Progenitor cell of endocrine pancreas (in vitro differentiated cells): Measurements from ENCODE around the gene TNK2. TPM values are rescaled to one million over a fixed set of nuclear protein-coding genes. Genes with fewer than 3 reads are reported as not detected.

ENCODE experiments used
- DNase-seq: peaks from one replicate; pipeline ENCODE4 v3.0.0; 2021; ENCODE audit warnings: low spot score; ENCODE audit not compliant: unreplicated experiment
- H3K27ac Mint-ChIP-seq: 2 replicates; pipeline ENCODE4 v1.8.0; 2021; ENCODE audit warnings: mild to moderate bottlenecking, moderate library complexity, mixed read lengths
- H3K27me3 Mint-ChIP-seq: 2 replicates; pipeline ENCODE4 v1.8.0; 2021; ENCODE audit warnings: mixed read lengths
- H3K36me3 Mint-ChIP-seq: 2 replicates; pipeline ENCODE4 v1.8.0; 2022; ENCODE audit warnings: mixed read lengths; ENCODE audit not compliant: insufficient read depth
- H3K4me1 Mint-ChIP-seq: 2 replicates; pipeline ENCODE4 v1.8.0; 2021; ENCODE audit warnings: low read depth, mixed read lengths
- H3K4me3 Mint-ChIP-seq: 2 replicates; pipeline ENCODE4 v1.8.0; 2021; ENCODE audit warnings: low read depth, mild to moderate bottlenecking, moderate library complexity, mixed read lengths
- H3K9me3 Mint-ChIP-seq: 2 replicates; pipeline ENCODE4 v1.8.0; 2021; ENCODE audit warnings: low read depth, mixed read lengths
- total RNA-seq: library from RNA; stranded (reverse); gene quantifications from 2 replicates; pipeline ENCODE4 v1.2.1, GENCODE V29; 2021
- TF ChIP-seq, protein P1 (sequence below): fragments of 200-600 bp; sonication (generic); IDR thresholded peaks from one replicate; pipeline ENCODE4 v1.5.0; 2021; ENCODE audit warnings: antibody characterized with exemption, mild to moderate bottlenecking; ENCODE audit not compliant: unreplicated experiment

TNK2 gene
- total RNA-seq, 1 donor from 2014 or later, result 73.6 TPM

DNA sequence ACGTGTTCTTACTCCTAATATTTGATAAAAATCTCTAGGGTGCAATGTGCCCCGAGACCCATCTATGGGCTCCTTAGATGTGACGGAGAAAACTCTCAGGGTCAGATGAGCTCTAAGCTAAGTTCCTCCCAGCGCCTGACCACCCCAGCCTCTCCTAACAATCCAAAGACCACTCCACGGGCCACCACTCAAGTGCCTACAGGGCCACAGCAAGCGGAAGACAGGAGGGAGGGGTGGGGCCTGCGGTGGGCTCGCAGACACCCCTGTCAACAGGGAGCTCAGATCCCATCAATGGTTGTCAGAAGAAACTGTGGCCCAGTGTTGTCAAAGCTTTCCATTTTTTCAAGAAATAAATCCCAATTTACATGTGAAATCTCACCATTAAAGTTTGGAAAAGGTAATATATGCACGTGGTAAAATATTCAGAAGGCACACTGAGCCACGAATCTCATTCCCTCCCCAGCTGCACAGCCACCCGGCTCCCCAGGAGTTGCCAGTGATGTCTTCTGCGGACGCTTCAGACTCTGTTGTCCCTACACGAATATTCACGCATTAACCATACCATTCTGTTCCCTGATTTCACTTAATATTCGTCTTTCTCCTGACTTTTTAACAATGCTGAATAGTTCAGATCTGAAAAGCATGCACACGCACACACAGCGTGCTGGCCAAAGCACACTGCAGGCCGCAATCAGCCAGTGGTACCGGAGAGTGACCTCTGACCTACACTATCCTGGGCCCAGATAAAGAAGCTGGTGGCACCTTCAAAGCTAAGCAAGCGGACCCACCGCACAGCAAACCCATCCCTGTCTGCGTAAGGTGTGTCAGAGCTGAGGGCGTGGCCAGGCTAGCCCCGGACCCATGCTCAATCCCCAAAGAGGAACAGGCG lies 19.1 kb downstream of the TNK2 start:
- Mint-ChIP-seq H3K4me3 (no peak overlapping the region), H3K27me3 (no peaks in the 10 kb centered on the region), H3K27ac (no peak overlapping the region), H3K36me3 (peaks cover 3% of the 10 kb centered on the region), H3K4me1 (peaks cover 7% of the 10 kb centered on the region), H3K9me3 (no peaks in the 10 kb centered on the region)
- no peak for DNase-seq
- TF ChIP-seq, protein P1, sequence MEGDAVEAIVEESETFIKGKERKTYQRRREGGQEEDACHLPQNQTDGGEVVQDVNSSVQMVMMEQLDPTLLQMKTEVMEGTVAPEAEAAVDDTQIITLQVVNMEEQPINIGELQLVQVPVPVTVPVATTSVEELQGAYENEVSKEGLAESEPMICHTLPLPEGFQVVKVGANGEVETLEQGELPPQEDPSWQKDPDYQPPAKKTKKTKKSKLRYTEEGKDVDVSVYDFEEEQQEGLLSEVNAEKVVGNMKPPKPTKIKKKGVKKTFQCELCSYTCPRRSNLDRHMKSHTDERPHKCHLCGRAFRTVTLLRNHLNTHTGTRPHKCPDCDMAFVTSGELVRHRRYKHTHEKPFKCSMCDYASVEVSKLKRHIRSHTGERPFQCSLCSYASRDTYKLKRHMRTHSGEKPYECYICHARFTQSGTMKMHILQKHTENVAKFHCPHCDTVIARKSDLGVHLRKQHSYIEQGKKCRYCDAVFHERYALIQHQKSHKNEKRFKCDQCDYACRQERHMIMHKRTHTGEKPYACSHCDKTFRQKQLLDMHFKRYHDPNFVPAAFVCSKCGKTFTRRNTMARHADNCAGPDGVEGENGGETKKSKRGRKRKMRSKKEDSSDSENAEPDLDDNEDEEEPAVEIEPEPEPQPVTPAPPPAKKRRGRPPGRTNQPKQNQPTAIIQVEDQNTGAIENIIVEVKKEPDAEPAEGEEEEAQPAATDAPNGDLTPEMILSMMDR, result no peak

DNA sequence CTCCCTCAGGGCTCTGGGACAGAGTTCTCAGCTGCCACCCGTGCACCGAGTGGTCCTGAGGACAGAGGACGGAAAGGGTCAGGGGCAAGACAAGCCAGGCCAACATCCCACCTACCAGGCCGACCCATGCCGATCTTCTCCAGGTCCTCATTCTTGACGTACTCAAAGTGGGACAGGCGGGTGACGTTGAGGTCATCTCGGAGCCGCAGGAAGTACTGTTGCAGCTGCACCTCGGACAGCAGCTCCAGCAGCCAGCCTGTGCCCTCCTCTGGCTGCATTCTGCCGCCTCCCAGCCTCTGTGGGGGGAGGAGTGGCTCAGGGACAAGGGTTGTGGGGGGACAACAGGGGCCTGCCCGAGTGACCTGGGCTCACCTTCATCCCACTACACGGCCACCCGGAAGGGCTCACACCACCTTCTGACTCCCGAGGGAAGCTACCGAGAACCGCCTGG lies 20.0 kb downstream of the TNK2 start:
- H3K9me3 Mint-ChIP-seq, result no peaks in the 10 kb centered on the region
- H3K27me3 Mint-ChIP-seq, result no peaks in the 10 kb centered on the region
- peaks cover 5% of the 10 kb centered on the region for H3K36me3 Mint-ChIP-seq
- no peak for DNase-seq
- TF ChIP-seq, protein P1, result no peak
- no peak overlapping the region for H3K4me3 Mint-ChIP-seq
- peaks cover 7% of the 10 kb centered on the region for H3K4me1 Mint-ChIP-seq
- H3K27ac Mint-ChIP-seq, result no peak overlapping the region

DNA sequence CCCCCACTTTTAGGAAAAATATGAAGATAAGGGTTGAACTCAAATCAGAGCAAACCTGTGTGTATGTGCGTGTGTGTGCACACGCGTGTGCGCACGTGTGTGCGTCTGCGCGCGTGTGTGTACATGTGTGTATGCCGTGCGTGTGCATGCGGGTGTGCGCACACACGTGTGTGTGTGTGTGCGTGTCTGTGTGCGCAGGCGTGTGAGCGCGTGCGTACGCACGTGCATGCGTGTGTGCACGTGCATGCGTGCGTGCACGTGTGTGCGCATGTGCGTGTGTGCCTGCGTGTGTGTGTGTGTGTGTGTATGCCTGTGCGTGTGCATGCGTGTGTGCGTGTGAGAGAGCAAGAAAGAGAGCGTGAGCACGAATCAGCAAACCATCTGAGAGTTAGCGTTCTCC lies 20.7 kb downstream of the TNK2 start:
- no peak overlapping the region for H3K4me3 Mint-ChIP-seq
- peaks cover 6% of the 10 kb centered on the region for H3K36me3 Mint-ChIP-seq
- H3K27me3 Mint-ChIP-seq, result no peaks in the 10 kb centered on the region
- H3K4me1 Mint-ChIP-seq, result peaks cover 7% of the 10 kb centered on the region
- TF ChIP-seq, protein P1, result no peak
- H3K27ac Mint-ChIP-seq, result no peak overlapping the region
- DNase-seq, result no peak
- no peaks in the 10 kb centered on the region for H3K9me3 Mint-ChIP-seq

DNA sequence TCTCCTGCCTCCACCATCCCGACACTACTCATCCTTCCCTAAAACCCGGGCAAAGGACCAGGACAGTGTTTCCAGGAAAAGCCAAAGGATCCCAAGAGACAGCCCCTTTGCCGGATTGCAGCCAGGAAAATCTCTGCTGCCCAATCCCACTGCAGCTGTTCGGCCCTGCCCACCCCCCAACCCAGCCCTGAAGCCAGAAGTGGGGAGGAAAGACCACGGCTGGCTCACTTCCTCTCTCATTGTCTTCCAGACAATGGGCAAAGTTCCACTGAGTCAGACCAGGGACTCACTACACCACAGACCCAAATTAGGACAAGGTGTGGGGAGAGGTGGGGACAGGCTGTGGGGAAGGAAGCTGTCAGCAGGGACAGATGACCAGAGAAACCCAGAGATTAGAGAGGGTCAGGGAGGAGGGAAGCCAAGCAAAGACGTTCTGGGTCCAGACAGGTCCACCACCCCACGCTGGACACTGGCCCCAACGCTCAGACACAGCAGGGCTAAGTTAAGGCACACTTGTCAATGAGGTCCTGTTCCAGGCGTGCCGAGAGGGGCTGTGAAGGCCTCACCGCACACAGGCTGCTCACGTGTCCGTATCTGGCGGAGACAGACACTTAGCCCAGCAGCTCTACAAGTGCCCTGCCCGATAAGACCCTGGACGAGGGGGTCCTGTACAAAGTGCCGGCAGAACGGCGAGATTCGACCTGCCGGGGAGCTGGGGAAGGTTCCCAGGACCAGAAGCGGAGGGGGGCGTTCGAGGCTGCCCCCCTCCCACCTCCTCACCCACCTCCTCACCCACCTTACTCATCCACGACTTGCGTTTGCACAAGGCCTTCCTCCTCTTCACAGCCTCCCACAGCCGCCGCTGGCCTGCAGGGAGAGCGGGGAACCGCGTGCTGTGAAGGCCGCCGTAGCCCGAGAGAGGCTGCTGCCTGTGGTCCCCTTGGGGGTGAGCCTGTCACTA lies 21.9 kb downstream of the TNK2 start:
- Mint-ChIP-seq H3K9me3 (no peaks in the 10 kb centered on the region), H3K27ac (no peak overlapping the region), H3K4me1 (peaks cover 7% of the 10 kb centered on the region), H3K4me3 (no peak overlapping the region), H3K27me3 (no peaks in the 10 kb centered on the region), H3K36me3 (peaks cover 6% of the 10 kb centered on the region)
- TF ChIP-seq, protein P1, result no peak
- DNase-seq, result no peak
